Nephron progenitor cell (in vitro differentiated cells): ENCODE results near the gene KERA.

Experiments
- DNase-seq: peaks from one replicate; pipeline ENCODE4 v3.0.0; 2021
- H3K27ac Mint-ChIP-seq: 2 replicates; pipeline ENCODE4 v1.8.0; 2021; ENCODE audit warnings: mild to moderate bottlenecking, moderate library complexity, mixed read lengths
- H3K27me3 Mint-ChIP-seq: 2 replicates; pipeline ENCODE4 v1.8.0; 2021; ENCODE audit warnings: mild to moderate bottlenecking, low read depth, mixed read lengths; ENCODE audit not compliant: poor library complexity
- H3K36me3 Mint-ChIP-seq: 2 replicates; pipeline ENCODE4 v1.8.0; 2021; ENCODE audit warnings: low read depth, mixed read lengths
- H3K4me1 Mint-ChIP-seq: 2 replicates; pipeline ENCODE4 v1.8.0; 2021; ENCODE audit warnings: mixed read lengths
- H3K4me3 Mint-ChIP-seq: 2 replicates; pipeline ENCODE4 v1.8.0; 2021; ENCODE audit warnings: mild to moderate bottlenecking, moderate library complexity, mixed read lengths
- H3K9me3 Mint-ChIP-seq: 2 replicates; pipeline ENCODE4 v1.8.0; 2021; ENCODE audit warnings: mild to moderate bottlenecking, moderate library complexity, mixed read lengths
- CTCF ChIP-seq: fragments of 200-600 bp; sonication (generic); IDR thresholded peaks from 2 replicates; pipeline ENCODE4 v1.5.0; 2021; ENCODE audit warnings: antibody characterized with exemption

The KERA gene

GRCh38 chr12:91017511-91018263 is 40.1 kb downstream of the KERA start:
- no peak for DNase-seq
- Mint-ChIP-seq H3K36me3 (no peaks in the 10 kb centered on the region), H3K4me1 (no peaks in the 10 kb centered on the region), H3K9me3 (peaks cover 6% of the 10 kb centered on the region), H3K27ac (no peak overlapping the region), H3K27me3 (peaks cover 9% of the 10 kb centered on the region), H3K4me3 (no peak overlapping the region)
- no peak for TF ChIP-seq CTCF

GRCh38 chr12:91017043-91017442 is 40.8 kb downstream of the KERA start:
- H3K27ac Mint-ChIP-seq = no peak overlapping the region
- DNase-seq = no peak
- H3K36me3 Mint-ChIP-seq = no peaks in the 10 kb centered on the region
- no peak overlapping the region for H3K4me3 Mint-ChIP-seq
- H3K9me3 Mint-ChIP-seq = peaks cover 6% of the 10 kb centered on the region
- no peak for TF ChIP-seq CTCF
- no peaks in the 10 kb centered on the region for H3K4me1 Mint-ChIP-seq
- peaks cover 9% of the 10 kb centered on the region for H3K27me3 Mint-ChIP-seq

GRCh38 chr12:91009319-91009950 is 48.4 kb downstream of the KERA start:
- Mint-ChIP-seq H3K4me1 (no peaks in the 10 kb centered on the region), H3K4me3 (no peak overlapping the region), H3K27me3 (peaks cover 17% of the 10 kb centered on the region), H3K9me3 (no peaks in the 10 kb centered on the region), H3K27ac (no peak overlapping the region), H3K36me3 (no peaks in the 10 kb centered on the region)
- DNase-seq = no peak
- TF ChIP-seq CTCF = no peak

GRCh38 chr12:91007531-91008290 is 50.1 kb downstream of the KERA start:
- no peak for DNase-seq
- Mint-ChIP-seq H3K9me3 (no peaks in the 10 kb centered on the region), H3K4me1 (no peaks in the 10 kb centered on the region), H3K4me3 (no peak overlapping the region), H3K27me3 (peaks cover 13% of the 10 kb centered on the region), H3K27ac (no peak overlapping the region), H3K36me3 (no peaks in the 10 kb centered on the region)
- TF ChIP-seq CTCF = no peak

- Mint-ChIP-seq H3K36me3 (no peaks in the 10 kb centered on the region), H3K9me3 (no peaks in the 10 kb centered on the region), H3K27ac (no peak within 1 kb of the TSS), H3K27me3 (peaks cover 13% of the 10 kb centered on the region), H3K4me3 (no peak within 1 kb of the TSS), H3K4me1 (no peaks in the 10 kb centered on the region)
- no peak for TF ChIP-seq CTCF
- no peak for DNase-seq
These were observed 53.0 kb downstream of the KERA start, which contains the start of gene EPYC for GRCh38 chr12:91004872-91005271. Gene EPYC, minus strand, starts transcription at chr12:91004972. Its CDS starts 2,407 bp downstream, at chr12:91002565.
